DMS114 treated with DMSO at 0.1 percent for 48 hours (cell line): ENCODE results near the gene ADAR.
"Not testable (repeated sequence)": the region's sequence is repeated elsewhere in the genome, so short reads cannot be mapped to it uniquely, and the experiment has no call there.

Experiments used
- DNase-seq: peaks from one replicate; lab custom pipeline; 2025; ENCODE audit not compliant: unreplicated experiment; lab: John Stamatoyannopoulos, UW

ADAR gene, protein sequence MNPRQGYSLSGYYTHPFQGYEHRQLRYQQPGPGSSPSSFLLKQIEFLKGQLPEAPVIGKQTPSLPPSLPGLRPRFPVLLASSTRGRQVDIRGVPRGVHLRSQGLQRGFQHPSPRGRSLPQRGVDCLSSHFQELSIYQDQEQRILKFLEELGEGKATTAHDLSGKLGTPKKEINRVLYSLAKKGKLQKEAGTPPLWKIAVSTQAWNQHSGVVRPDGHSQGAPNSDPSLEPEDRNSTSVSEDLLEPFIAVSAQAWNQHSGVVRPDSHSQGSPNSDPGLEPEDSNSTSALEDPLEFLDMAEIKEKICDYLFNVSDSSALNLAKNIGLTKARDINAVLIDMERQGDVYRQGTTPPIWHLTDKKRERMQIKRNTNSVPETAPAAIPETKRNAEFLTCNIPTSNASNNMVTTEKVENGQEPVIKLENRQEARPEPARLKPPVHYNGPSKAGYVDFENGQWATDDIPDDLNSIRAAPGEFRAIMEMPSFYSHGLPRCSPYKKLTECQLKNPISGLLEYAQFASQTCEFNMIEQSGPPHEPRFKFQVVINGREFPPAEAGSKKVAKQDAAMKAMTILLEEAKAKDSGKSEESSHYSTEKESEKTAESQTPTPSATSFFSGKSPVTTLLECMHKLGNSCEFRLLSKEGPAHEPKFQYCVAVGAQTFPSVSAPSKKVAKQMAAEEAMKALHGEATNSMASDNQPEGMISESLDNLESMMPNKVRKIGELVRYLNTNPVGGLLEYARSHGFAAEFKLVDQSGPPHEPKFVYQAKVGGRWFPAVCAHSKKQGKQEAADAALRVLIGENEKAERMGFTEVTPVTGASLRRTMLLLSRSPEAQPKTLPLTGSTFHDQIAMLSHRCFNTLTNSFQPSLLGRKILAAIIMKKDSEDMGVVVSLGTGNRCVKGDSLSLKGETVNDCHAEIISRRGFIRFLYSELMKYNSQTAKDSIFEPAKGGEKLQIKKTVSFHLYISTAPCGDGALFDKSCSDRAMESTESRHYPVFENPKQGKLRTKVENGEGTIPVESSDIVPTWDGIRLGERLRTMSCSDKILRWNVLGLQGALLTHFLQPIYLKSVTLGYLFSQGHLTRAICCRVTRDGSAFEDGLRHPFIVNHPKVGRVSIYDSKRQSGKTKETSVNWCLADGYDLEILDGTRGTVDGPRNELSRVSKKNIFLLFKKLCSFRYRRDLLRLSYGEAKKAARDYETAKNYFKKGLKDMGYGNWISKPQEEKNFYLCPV

GRCh38 chr1:154607609-154608396 is at the start of gene ADAR:
ADAR (minus strand) TSS chr1:154608186; CDS start chr1:154608006, 180 bp downstream.
- DNase-seq, result peak; percentile 93

GRCh38 chr1:154657556-154657955 is 49.6 kb upstream of the ADAR start:
- no peak for DNase-seq

DNA sequence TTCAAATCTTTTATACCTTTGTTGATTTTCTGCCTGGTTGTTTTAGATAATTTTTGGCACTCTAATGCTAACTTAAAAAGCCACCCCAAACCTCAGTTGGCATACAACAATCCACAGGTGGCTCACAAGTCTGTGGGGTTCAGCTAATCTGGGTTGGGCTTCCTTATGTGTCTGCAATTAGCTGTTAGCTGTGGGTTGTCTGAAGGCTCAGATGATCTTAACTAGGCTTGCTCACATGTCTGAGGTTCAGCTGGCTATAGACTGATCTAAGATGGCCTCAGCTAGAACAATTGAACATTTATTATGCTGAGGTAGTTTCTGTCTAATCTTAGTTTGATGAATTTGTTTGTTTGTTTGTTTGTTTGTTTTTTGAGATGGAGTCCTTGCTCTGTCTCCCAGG is 44.9 kb upstream of the ADAR start:
- no peak for DNase-seq

- DNase-seq, result not testable (repeated sequence)
These were observed 36.7 kb upstream of the ADAR start for GRCh38 chr1:154644724-154645123.

- no peak for DNase-seq
These were observed 33.5 kb upstream of the ADAR start for GRCh38 chr1:154641534-154641933.

- DNase-seq, result no peak
These were observed 31.9 kb upstream of the ADAR start for GRCh38 chr1:154639876-154640275.

DNA sequence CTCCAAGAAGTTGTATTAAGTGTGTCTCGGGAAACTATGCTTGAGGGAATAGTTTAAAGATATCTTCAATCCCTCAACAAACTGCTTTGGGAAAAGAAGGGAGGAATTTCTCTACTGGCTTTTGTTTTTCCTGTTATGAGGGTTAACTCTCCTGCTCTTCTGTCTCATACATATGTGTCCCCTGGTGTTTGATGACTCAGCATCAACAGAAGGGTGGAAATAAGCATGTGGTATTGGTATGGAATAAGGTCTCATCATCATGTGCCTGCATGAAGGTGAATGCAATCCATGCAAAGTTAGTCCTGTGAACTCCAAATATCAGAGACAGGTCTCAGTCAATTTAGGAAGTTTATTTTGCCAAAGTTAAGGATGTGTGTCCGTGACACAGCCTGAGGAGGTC is 27.2 kb upstream of the ADAR start:
- no peak for DNase-seq

GRCh38 chr1:154629675-154630073 is 21.7 kb upstream of the ADAR start:
- DNase-seq, result no peak

DNA sequence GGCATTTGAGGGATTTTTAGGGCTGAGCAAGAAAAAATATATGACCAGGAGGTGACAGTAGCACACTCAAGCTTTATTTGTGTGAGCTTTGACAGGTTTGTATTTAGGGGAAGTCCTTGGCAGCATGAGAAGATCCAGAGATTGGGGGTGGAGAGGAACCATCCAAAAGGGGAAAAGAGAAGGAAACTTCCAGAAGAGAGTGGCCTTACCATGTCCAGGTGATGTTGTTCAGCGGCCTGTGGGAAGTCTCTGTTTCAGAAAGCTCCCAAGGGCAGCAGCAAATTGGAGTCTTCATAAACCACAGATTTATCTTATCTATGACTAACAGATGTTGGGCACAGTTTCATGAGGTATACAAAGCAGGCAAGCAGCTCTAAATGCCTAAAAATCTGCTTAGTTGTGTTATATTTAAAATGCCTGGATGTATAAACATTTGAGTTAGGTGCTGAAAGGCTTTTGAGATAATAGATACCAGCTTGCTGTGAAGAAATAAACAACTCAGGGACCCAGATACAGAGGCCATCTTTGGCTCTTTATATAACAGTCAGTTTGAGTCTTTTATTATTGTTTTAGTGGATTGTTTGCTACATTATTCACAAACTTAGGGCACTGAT is 21.2 kb upstream of the ADAR start:
- DNase-seq, result no peak

DNA sequence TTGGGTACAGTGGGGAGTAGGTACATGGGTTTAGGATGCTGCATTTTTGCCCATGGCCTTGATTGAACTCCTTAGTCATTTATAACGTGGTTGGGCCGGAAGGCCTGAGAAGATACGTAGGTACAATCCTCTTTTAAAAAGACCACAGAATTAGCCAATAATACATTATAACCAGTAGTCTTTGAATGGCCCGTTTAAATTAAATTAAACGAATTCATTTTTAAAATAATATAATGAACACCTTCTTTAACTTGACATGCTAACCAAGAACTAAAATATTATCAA is 20.1 kb upstream of the ADAR start:
- peak; percentile 92 for DNase-seq

DNA sequence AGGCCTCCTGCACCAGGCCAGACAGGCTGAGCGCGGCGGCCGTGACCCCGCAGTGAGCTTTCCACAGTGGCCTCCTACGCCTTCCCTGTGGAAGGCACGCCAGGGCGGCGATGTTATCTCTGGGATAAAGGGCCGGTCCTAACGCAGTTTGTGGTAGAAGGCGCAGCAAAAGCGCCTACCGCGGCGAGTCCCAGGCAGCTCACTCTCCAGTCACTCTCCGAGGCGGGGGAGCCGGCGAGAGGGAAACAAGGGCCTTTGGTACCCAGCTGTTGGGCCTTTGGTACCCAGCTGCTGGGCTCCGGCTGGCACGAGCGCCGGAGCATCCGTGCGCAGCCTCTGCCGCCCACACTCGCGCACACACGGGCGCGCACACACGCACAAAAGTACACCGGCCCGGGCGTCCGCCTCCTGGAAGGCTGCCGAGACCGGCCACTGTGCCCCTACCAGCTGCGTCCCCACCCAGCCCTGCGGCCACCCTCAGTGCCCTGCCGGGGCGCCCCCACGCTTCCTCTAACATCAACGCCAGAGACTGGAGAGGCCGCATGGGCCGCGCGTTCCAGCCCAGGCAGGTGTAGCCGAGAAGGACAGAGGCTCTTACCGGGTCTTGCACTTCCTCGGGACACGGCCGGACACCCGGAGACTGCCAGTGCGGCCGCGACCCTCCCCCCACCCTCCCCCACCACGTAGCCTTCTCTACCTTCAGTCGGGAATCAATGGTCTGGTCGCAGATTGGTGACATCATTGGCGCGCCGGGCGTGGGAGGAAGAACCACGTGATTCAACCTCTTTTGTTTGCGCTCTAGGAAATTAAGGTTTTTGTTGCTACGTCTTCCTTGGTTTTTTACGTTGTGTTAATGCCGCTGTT is 19.5 kb upstream of the ADAR start:
- peak; percentile 92 for DNase-seq

- no peak for DNase-seq
These were observed 18.7 kb upstream of the ADAR start for GRCh38 chr1:154626456-154627256.

DNA sequence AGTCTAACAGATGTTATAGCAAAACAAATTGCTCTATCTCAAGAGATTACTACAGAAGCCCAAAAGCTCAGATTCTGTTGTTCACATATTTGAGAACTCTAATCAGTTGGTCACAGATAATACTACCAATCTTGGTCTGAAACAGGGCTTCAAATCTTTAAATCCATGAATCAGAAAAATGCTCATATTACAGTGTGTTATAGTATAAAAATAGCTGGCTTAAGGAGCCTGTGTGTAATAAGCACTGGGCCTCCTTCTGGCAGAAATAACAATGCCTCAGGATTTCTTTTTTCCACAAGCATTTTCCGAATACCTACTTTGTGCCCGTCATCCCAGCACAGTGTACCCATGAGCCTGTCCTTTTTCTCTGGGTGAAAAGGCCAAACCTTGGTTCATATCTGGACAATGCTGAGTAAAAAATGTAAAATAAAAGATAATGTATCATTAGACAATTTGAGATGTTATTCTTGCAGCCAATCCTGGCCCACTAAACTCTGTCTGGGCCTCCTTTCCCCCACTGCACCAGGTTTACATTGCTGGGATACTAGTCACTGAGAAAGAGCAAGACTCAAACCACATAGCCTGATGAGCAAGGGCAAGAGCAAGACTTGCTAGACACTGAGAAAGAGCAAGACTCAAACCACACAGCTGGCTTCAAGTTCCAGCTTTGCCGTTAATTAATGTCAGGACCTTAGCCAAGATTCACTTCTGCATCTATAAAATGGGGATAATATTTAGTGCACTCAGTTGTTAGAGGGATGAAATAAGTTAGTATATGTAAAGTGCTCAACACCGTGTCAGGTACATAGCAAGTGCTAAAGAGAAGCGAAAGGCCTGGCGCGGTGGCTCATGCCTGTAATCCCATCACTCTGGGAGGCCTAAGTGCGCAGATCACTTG is 17.0 kb upstream of the ADAR start:
- DNase-seq, result no peak

DNA sequence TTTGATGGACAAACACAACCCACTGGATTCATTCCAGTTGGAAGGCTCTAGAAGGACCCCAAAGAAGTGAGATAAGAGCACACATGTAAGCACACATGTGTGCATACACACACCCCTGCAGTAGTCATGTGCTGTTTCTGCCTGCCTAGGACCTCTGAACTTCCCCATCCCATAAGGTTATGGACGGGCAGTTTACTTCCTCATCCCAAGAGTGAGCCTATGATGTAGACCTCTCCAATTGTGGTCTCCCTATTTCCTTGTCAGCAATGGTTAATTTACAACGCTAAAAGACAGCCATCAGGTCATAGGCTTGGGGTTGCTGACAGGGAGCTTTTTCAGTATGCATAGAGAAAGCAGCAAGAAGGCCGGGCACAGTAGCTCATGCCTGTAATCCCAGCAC is 15.4 kb upstream of the ADAR start:
- no peak for DNase-seq

DNA sequence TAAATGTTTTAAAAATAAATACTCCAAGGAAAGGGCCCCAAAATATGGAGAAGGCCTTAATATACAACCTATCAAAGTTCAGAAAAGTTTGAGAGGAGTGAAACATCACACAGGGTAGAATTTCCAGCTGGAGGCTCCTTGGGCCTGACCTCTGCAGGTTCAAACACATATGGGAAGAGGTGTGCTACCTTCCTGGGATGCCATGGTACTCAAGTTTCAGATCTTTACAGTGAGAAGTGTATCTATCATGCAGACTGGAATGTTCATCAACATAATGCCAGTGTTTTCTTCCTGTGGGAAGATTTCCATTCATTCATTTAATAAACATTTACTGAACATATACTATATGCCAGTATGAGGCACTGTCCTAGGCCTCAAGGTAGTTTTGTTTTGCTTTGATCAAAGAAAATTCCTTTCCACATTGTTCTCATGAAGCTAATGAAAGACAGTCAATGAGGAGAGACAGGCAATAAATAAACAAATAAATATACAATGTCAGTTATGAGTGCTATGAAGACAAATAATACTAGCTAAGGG is 14.6 kb upstream of the ADAR start:
- no peak for DNase-seq

DNA sequence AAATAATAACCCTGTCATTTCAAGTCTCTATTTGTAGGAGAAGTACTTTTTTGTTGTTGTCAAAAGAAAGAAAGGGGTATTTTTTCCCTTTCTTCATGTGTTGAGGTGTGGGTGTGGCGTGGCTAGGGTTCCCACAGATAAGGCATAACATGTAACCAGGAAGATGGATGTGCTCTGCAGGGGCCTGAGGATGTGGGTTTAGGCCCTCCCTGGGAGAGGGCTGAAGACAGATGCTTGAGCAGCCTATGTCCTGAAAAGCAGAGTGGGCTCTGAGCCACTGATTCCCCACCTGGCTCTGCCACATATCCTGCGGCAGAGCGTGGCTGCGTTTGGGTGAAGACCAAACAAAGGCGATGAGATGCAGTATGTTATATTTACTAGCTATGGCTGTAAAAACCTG is 13.9 kb upstream of the ADAR start:
- DNase-seq, result no peak

GRCh38 chr1:154620751-154621150 is 12.8 kb upstream of the ADAR start:
- no peak for DNase-seq
